Right lobe of liver (tissue), 6 donors: ENCODE results near the gene FAM76B. TPM values are rescaled to one million over a fixed set of nuclear protein-coding genes. Genes with fewer than 3 reads are reported as not detected.

Experiments used
- ATAC-seq, 4 donors: fragments of 200-7000 bp; cut with Tn5 transposase; one replicate each; pipeline ENCODE4 v1.9.1; 2020; ENCODE audit warnings: mild to moderate bottlenecking in 4 of 4, moderate library complexity in 4 of 4
- DNase-seq, 3 donors: peaks; one replicate each; pipeline ENCODE4 v3.0.0-alpha.2; 2020
- H3K27ac ChIP-seq, 3 donors: fragments of 200-600 bp; one replicate each; pipeline ENCODE4 v1.8.0; 2022
- H3K27me3 ChIP-seq, 2 donors: fragments of 200-600 bp; one replicate each; pipeline ENCODE4 v1.8.0; 2022
- H3K36me3 ChIP-seq, 4 donors: fragments of 200-600 bp; sonication (generic) in 1 of 4; one replicate each; pipeline versions ENCODE4 v1.5.1 to v1.8.0; 2017 to 2022; ENCODE audit warnings: control low read depth in 1 of 4
- H3K4me1 ChIP-seq, 4 donors: fragments of 200-600 bp; sonication (generic) in 1 of 4; one replicate each; pipeline versions ENCODE4 v1.5.1 to v1.8.0; 2017 to 2022; ENCODE audit warnings: control low read depth in 1 of 4
- H3K4me3 ChIP-seq, 3 donors: fragments of 200-600 bp; one replicate each; pipeline ENCODE4 v1.8.0; 2022
- H3K9me3 ChIP-seq, 4 donors: fragments of 200-600 bp; sonication (generic) in 1 of 4; one replicate each; pipeline versions ENCODE4 v1.5.1 to v1.8.0; 2017 to 2022; ENCODE audit warnings: control low read depth in 1 of 4
- POLR2A ChIP-seq: fragments of 450-650 bp; IDR thresholded peaks from one replicate; pipeline ENCODE4 v1.6.1; 2017; ENCODE audit warnings: antibody characterized with exemption, mild to moderate bottlenecking
- WGBS: methylation state at CpG from one replicate; pipeline ENCODE4 v1.1.6; 2018; ENCODE audit warnings: low coverage, low lambda C conversion rate; ENCODE audit not compliant: insufficient coverage; ENCODE audit errors: missing lambda C conversion rate; 5-methylcytosine and 5-hydroxymethylcytosine counted together
- intact Hi-C, 2 donors: fragments of 100-400 bp; cut with DNase I; formaldehyde crosslinking; loops; one replicate each; pipeline versions ENCODE4 v1.11.2 to v1.14.1; 2022
- total RNA-seq, 6 experiments: library from RNA; depleted of rRNA in 2 of 6; stranded (reverse); fragments of >200 nt in 2 of 6; fragmentation: NEBNext Ultra II Directional in 3 of 6; extraction: Animal tissue kit (Norgen Biotek cat#: 25700) in 3 of 6; gene quantifications; one replicate each; pipeline versions ENCODE4 v1.1.0 to v1.2.4, GENCODE V29; 2016 to 2023
- TF ChIP-seq, protein P1 (sequence below), 4 donors: fragments of 200-600 bp in 3 of 4; fragments of 450-650 bp in 1 of 4; IDR thresholded peaks; one replicate each; pipeline versions ENCODE4 v1.5.1 to v1.8.0; 2016 to 2022; ENCODE audit warnings: antibody characterized with exemption in 4 of 4, mild to moderate bottlenecking in 2 of 4
- donor health status: DM: no; HTN: yes; CAD: no.
- donor health status: DM: no; HTN: no; CAD: no.
- donor health status: DM: no; HTN: no; CAD: no.
- donor health status: DM: no; HTN: yes; CAD: no.
- donor health status: DM: no; HTN: yes; CAD: no.

The FAM76B gene
- total RNA-seq, 6 experiments from 2014 or later, result 12.9 to 28.1 (median 16.6) TPM

GRCh38 chr11:95791709-95792033 lies 2.1 kb upstream of the FAM76B start:
- TF ChIP-seq POLR2A, result no peak
- TF ChIP-seq, protein P1, sequence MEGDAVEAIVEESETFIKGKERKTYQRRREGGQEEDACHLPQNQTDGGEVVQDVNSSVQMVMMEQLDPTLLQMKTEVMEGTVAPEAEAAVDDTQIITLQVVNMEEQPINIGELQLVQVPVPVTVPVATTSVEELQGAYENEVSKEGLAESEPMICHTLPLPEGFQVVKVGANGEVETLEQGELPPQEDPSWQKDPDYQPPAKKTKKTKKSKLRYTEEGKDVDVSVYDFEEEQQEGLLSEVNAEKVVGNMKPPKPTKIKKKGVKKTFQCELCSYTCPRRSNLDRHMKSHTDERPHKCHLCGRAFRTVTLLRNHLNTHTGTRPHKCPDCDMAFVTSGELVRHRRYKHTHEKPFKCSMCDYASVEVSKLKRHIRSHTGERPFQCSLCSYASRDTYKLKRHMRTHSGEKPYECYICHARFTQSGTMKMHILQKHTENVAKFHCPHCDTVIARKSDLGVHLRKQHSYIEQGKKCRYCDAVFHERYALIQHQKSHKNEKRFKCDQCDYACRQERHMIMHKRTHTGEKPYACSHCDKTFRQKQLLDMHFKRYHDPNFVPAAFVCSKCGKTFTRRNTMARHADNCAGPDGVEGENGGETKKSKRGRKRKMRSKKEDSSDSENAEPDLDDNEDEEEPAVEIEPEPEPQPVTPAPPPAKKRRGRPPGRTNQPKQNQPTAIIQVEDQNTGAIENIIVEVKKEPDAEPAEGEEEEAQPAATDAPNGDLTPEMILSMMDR (IDR thresholded peaks at IDR 0.05), result no peak
- Histone ChIP-seq H3K36me3 (peaks cover 0 to 13% (median 6%) of the 10 kb centered on the region in 4 donors), H3K4me1 (peaks cover 0 to 25% (median 7%) of the 10 kb centered on the region in 4 donors), H3K27ac (peak overlapping the region; percentile 96 to 100 (median 99)), H3K27me3 (no peaks in the 10 kb centered on the region), H3K4me3 (peak overlapping the region; percentile 82 to 90 (median 89)), H3K9me3 (no peaks in the 10 kb centered on the region)
- 14% methylated on average over 8 of the region's 8 CpGs for WGBS
- intact Hi-C loops, result no loop called here
- ATAC-seq (no peak), DNase-seq (no peak)

DNA sequence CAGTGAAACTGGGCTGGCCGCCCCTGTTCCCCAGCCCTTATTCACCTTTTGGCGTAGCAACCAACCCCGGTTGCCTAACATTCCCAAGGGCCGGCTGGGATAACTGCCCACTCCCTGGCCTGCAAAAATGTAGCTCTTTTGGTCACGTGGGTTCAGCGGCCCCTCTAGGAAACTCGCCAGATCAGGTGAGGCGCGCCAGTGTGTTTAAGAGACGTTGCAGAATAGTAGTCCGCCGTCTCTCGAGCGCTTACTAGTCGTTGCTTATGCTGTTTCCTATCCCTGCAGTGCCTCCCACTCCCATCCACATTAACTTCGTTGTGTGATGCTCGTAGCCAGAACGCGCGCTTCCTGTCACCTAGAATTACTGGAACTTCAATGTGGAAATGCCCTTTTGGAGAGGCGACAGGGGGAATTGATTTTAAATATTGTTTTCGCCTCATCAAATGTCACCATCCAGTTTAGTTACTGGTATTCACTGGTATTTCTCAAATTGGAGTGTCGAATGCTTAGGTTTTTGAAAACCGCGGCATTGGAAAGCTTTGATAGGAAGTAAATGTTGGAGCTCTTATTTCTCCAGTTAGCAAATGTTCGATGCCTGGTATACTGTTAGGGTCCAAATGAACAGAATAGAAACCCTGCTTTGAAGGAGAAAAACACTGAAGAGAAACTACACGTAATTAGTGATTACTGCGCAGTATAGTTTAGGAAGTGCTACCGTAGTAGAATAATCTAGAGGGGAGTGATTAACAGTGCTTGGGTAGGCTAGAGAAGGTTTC lies 1.5 kb upstream of the FAM76B start:
- Histone ChIP-seq H3K27ac (peak overlapping the region; percentile 96 to 100 (median 99)), H3K36me3 (peaks cover 0 to 17% (median 8%) of the 10 kb centered on the region in 4 donors), H3K4me1 (peaks cover 0 to 20% (median 7%) of the 10 kb centered on the region in 4 donors), H3K4me3 (peak overlapping the region; percentile 82 to 90 (median 89)), H3K27me3 (no peaks in the 10 kb centered on the region), H3K9me3 (no peaks in the 10 kb centered on the region)
- intact Hi-C loops, result no loop called here
- ATAC-seq (peak; percentile 38 to 63 (median 56)), DNase-seq (peak; percentile 82 to 96 (median 93))
- TF ChIP-seq POLR2A, result peak; percentile 88
- TF ChIP-seq, protein P1 (IDR thresholded peaks at IDR 0.05), result no peak
- WGBS, result under 1% methylated on average over 24 of the region's 29 CpGs

GRCh38 chr11:95790123-95790932 lies 746 bp upstream of the FAM76B start, which contains the start of gene CEP57:
Gene CEP57, plus strand, starts transcription at chr11:95790498. Its CDS starts 201 bp downstream, at chr11:95790699.
- peak within 1 kb of the TSS; percentile 82 to 90 (median 89) for H3K4me3 ChIP-seq

GRCh38 chr11:95788921-95789505 lies 569 bp downstream of the FAM76B start:
- H3K4me1 ChIP-seq, result peaks cover 0 to 19% (median 7%) of the 10 kb centered on the region in 4 donors
- no peaks in the 10 kb centered on the region for H3K9me3 ChIP-seq
- peaks cover 0 to 36% (median 20%) of the 10 kb centered on the region in 4 donors for H3K36me3 ChIP-seq
- peak overlapping the region; percentile 96 to 100 (median 99) for H3K27ac ChIP-seq
- 0% methylated on average over 8 of the region's 34 CpGs for WGBS
- ATAC-seq (no peak), DNase-seq (no peak)
- intact Hi-C loops, result no loop called here
- no peaks in the 10 kb centered on the region for H3K27me3 ChIP-seq
- TF ChIP-seq POLR2A, result no peak
- TF ChIP-seq, protein P1 (IDR thresholded peaks at IDR 0.05), result peak in 1 of 4 donors; percentile 5
- H3K4me3 ChIP-seq, result peak overlapping the region; percentile 82 to 90 (median 89)

More at GRCh38 chr11:95790123-95790932, 746 bp upstream of the FAM76B start, which contains the start of gene CEP57:
- H3K27me3 ChIP-seq, result no peaks in the 10 kb centered on the region
- ATAC-seq (peak; percentile 80 to 87 (median 80)), DNase-seq (peak; percentile 94 to 98 (median 95))
- peaks cover 0 to 19% (median 7%) of the 10 kb centered on the region in 4 donors for H3K4me1 ChIP-seq
- H3K27ac ChIP-seq, result peak within 1 kb of the TSS; percentile 96 to 100 (median 99)
- intact Hi-C loops, result no loop called here
- WGBS, result 0% methylated on average over 44 of the region's 55 CpGs
- no peak for TF ChIP-seq POLR2A
- TF ChIP-seq, protein P1 (IDR thresholded peaks at IDR 0.05), result no peak
- H3K36me3 ChIP-seq, result peaks cover 0 to 25% (median 14%) of the 10 kb centered on the region in 4 donors
- H3K9me3 ChIP-seq, result no peaks in the 10 kb centered on the region
